ENCODE data around the gene LARP4B.

The LARP4B gene

GRCh38 chr10:867807-868206 is 63.7 kb downstream of the LARP4B start:
- Histone ChIP-seq H3K27ac (ENCODE audit: low read depth, low read length) (no peak overlapping the region), H3F3A (ENCODE audit: control insufficient read depth, insufficient read depth) (peaks cover 11% of the 10 kb centered on the region; the same call in 1 of the 2 replicates), H3K36me3 (ENCODE audit: control insufficient read depth, low read length) (peaks cover 93% of the 10 kb centered on the region), H3K9me3 (ENCODE audit: control insufficient read depth, insufficient read depth, low read length) (no peaks in the 10 kb centered on the region), H4K20me1 (ENCODE audit: control insufficient read depth, insufficient read depth, low read depth, low read length) (no peaks in the 10 kb centered on the region), H3K27me3 (ENCODE audit: control insufficient read depth, low read length) (no peaks in the 10 kb centered on the region), H3K79me2 (ENCODE audit: control insufficient read depth, low read length) (peaks cover 83% of the 10 kb centered on the region), H3K4me1 (ENCODE audit: control insufficient read depth, low read length) (no peaks in the 10 kb centered on the region), H3K9me2 (replicated peaks; ENCODE audit: control insufficient read depth, low read length) (no peaks in the 10 kb centered on the region), H3K4me3 (ENCODE audit: low read length) (no peak overlapping the region), H3K4me2 (ENCODE audit: low read length) (no peak overlapping the region)
- no peak for TF ChIP-seq CTCF (IDR thresholded peaks at IDR 0.05; ENCODE audit: low read depth, low read length, poor library complexity, severe bottlenecking)
- no peak for TF ChIP-seq EZH2phosphoT487 (IDR thresholded peaks at IDR 0.05; ENCODE audit: borderline replicate concordance, low read length)

GRCh38 chr10:866577-866941 is 64.9 kb downstream of the LARP4B start:
- H3K36me3 ChIP-seq (ENCODE audit: control insufficient read depth, low read length): peaks cover 93% of the 10 kb centered on the region
- peaks cover 11% of the 10 kb centered on the region; the same call in 1 of the 2 replicates for H3F3A ChIP-seq (ENCODE audit: control insufficient read depth, insufficient read depth)
- H3K79me2 ChIP-seq (ENCODE audit: control insufficient read depth, low read length): peaks cover 77% of the 10 kb centered on the region
- no peaks in the 10 kb centered on the region for H3K27me3 ChIP-seq (ENCODE audit: control insufficient read depth, low read length)
- no peaks in the 10 kb centered on the region for H3K9me3 ChIP-seq (ENCODE audit: control insufficient read depth, insufficient read depth, low read length)
- no peaks in the 10 kb centered on the region for H3K4me1 ChIP-seq (ENCODE audit: control insufficient read depth, low read length)
- no peaks in the 10 kb centered on the region for H3K9me2 ChIP-seq (replicated peaks; ENCODE audit: control insufficient read depth, low read length)
- H3K27ac ChIP-seq (ENCODE audit: low read depth, low read length): no peak overlapping the region
- H3K4me2 ChIP-seq (ENCODE audit: low read length): no peak overlapping the region
- peaks cover 3% of the 10 kb centered on the region; the same call in 1 of the 2 replicates for H4K20me1 ChIP-seq (ENCODE audit: control insufficient read depth, insufficient read depth, low read depth, low read length)
- TF ChIP-seq EZH2phosphoT487 (IDR thresholded peaks at IDR 0.05; ENCODE audit: borderline replicate concordance, low read length) (no peak), CTCF (IDR thresholded peaks at IDR 0.05; ENCODE audit: low read depth, low read length, poor library complexity, severe bottlenecking) (no peak)
- H3K4me3 ChIP-seq (ENCODE audit: low read length): no peak overlapping the region

- H3K79me2 ChIP-seq (ENCODE audit: control insufficient read depth, low read length): peaks cover 74% of the 10 kb centered on the region
- no peak overlapping the region for H3K4me2 ChIP-seq (ENCODE audit: low read length)
- H3K36me3 ChIP-seq (ENCODE audit: control insufficient read depth, low read length): peaks cover 93% of the 10 kb centered on the region
- no peak overlapping the region for H3K27ac ChIP-seq (ENCODE audit: low read depth, low read length)
- no peak overlapping the region for H3K4me3 ChIP-seq (ENCODE audit: low read length)
- H4K20me1 ChIP-seq (ENCODE audit: control insufficient read depth, insufficient read depth, low read depth, low read length): peaks cover 3% of the 10 kb centered on the region; the same call in 1 of the 2 replicates
- peaks cover 11% of the 10 kb centered on the region; the same call in 1 of the 2 replicates for H3F3A ChIP-seq (ENCODE audit: control insufficient read depth, insufficient read depth)
- no peaks in the 10 kb centered on the region for H3K27me3 ChIP-seq (ENCODE audit: control insufficient read depth, low read length)
- H3K9me2 ChIP-seq (replicated peaks; ENCODE audit: control insufficient read depth, low read length): no peaks in the 10 kb centered on the region
- H3K9me3 ChIP-seq (ENCODE audit: control insufficient read depth, insufficient read depth, low read length): no peaks in the 10 kb centered on the region
- H3K4me1 ChIP-seq (ENCODE audit: control insufficient read depth, low read length): no peaks in the 10 kb centered on the region
- TF ChIP-seq EZH2phosphoT487 (IDR thresholded peaks at IDR 0.05; ENCODE audit: borderline replicate concordance, low read length) (no peak), CTCF (IDR thresholded peaks at IDR 0.05; ENCODE audit: low read depth, low read length, poor library complexity, severe bottlenecking) (no peak)
Observed at GRCh38 chr10:865924-866576, 65.5 kb downstream of the LARP4B start.

All from DOHH2 (cell line).